ENCODE measurements around the gene WDR1. TPM values are rescaled to one million over a fixed set of nuclear protein-coding genes. Genes with fewer than 3 reads are reported as not detected.

The WDR1 gene
- total and polyA plus RNA-seq, 2 donors (not counting 3 experiments of a cell fraction or from before 2014, with no cell fraction given) = 590 to 660 TPM

GRCh38 chr4:10077483-10078335, 38.9 kb downstream of the WDR1 start:
- Histone ChIP-seq H4K20me1 (replicated peaks; ENCODE audit: control insufficient read depth, extremely low read depth, insufficient read depth, low read length) (no peaks in the 10 kb centered on the region), H3K4me1 (ENCODE audit: control insufficient read depth, extremely low read depth, insufficient read depth, low read length) (peaks cover 29% of the 10 kb centered on the region), H3K9ac (replicated peaks; ENCODE audit: extremely low read depth, insufficient read depth, low read length) (no peak overlapping the region), H3K27me3 (ENCODE audit: control insufficient read depth in 2 of 2, insufficient read depth in 2 of 2, low read length in 2 of 2) (no peaks in the 10 kb centered on the region), H3K27ac (ENCODE audit: insufficient read depth, low read depth, low read length) (peak overlapping the region; percentile 10), H3K9me3 (replicated peaks; ENCODE audit: control insufficient read depth, insufficient read depth, low read length) (no peaks in the 10 kb centered on the region), H3K79me2 (ENCODE audit: control insufficient read depth, insufficient read depth, low read length) (peaks cover 24% of the 10 kb centered on the region), H3K4me2 (ENCODE audit: insufficient read depth, low read length) (no peak overlapping the region), H3K36me3 (ENCODE audit: control insufficient read depth in 2 of 2, extremely low read depth in 1 of 2, insufficient read depth in 2 of 2, low read length in 2 of 2) (peaks cover 55 to 78% of the 10 kb centered on the region in 2 experiments), H3K9me1 (replicated peaks; ENCODE audit: control insufficient read depth, extremely low read depth, insufficient read depth, low read length) (no peaks in the 10 kb centered on the region), H2AFZ (ENCODE audit: low read depth, low read length) (no peak overlapping the region), H3K4me3 (replicated peaks in 1 of 3; ENCODE audit: insufficient read depth in 1 of 3, low read depth in 1 of 3, low read length in 3 of 3) (no peak overlapping the region)
- ChIA-PET CTCF (interaction anchor here (0.9 to 1.7 kb wide), 8 partner anchors 10 to 80 kb away, joined by 3 to 10 read pairs (median 3); partner anchors contain the start of gene WDR1), POLR2A (interaction anchor here (1.7 kb wide), 1 partner anchor 39 kb away, joined by 17 read pairs; the partner anchor contains the start of gene WDR1)
- intact Hi-C loops (cut with micrococcal nuclease) = loop anchor here (5.0 kb wide), 1 partner anchor 40 kb away; the partner anchor contains the start of gene WDR1
- no TSS peak for BruUV-seq (replicated peaks)
- dilution Hi-C loops (cut with MboI; ENCODE audit: extremely low pct_ligation_motif_present, low sequenced_read_pairs) = no loop called here
- peak; percentile 40 for DNase-seq (ENCODE audit: low read depth, low spot score)
- peak; percentile 22 for TF ChIP-seq GATA2 (IDR thresholded peaks at IDR 0.05; ENCODE audit: insufficient read depth, insufficient read length, low read depth, low read length)
- TF ChIP-seq JUN (IDR thresholded peaks at IDR 0.05; ENCODE audit: borderline replicate concordance, insufficient read depth, insufficient read length, low read depth) = no peak
- TF ChIP-seq POLR2AphosphoS5 (IDR thresholded peaks at IDR 0.05; ENCODE audit: insufficient read depth, low read depth, low read length) = peak; percentile 52
- peak; percentile 87 for FAIRE-seq

- ChIA-PET POLR2A (interaction anchor here (1.5 to 1.7 kb wide), 2 partner anchors 40 kb away, joined by 5 to 17 read pairs; partner anchors contain the start of gene WDR1), CTCF (interaction anchor here (1.6 kb wide), 1 partner anchor 17 kb away, joined by 3 read pairs; no protein-coding TSS in a partner anchor)
- Histone ChIP-seq H3K4me1 (ENCODE audit: control insufficient read depth, extremely low read depth, insufficient read depth, low read length) (peaks cover 29% of the 10 kb centered on the region), H3K9ac (replicated peaks; ENCODE audit: extremely low read depth, insufficient read depth, low read length) (no peak overlapping the region), H4K20me1 (replicated peaks; ENCODE audit: control insufficient read depth, extremely low read depth, insufficient read depth, low read length) (no peaks in the 10 kb centered on the region), H3K4me3 (replicated peaks in 1 of 3; ENCODE audit: insufficient read depth in 1 of 3, low read depth in 1 of 3, low read length in 3 of 3) (no peak overlapping the region), H3K4me2 (ENCODE audit: insufficient read depth, low read length) (no peak overlapping the region), H3K9me3 (replicated peaks; ENCODE audit: control insufficient read depth, insufficient read depth, low read length) (no peaks in the 10 kb centered on the region), H3K27me3 (ENCODE audit: control insufficient read depth in 2 of 2, insufficient read depth in 2 of 2, low read length in 2 of 2) (no peaks in the 10 kb centered on the region), H3K9me1 (replicated peaks; ENCODE audit: control insufficient read depth, extremely low read depth, insufficient read depth, low read length) (no peaks in the 10 kb centered on the region), H3K27ac (ENCODE audit: insufficient read depth, low read depth, low read length) (no peak overlapping the region), H3K79me2 (ENCODE audit: control insufficient read depth, insufficient read depth, low read length) (peaks cover 21% of the 10 kb centered on the region), H2AFZ (ENCODE audit: low read depth, low read length) (no peak overlapping the region), H3K36me3 (ENCODE audit: control insufficient read depth in 2 of 2, extremely low read depth in 1 of 2, insufficient read depth in 2 of 2, low read length in 2 of 2) (peaks cover 53 to 76% of the 10 kb centered on the region in 2 experiments)
- dilution Hi-C loops (cut with MboI; ENCODE audit: extremely low pct_ligation_motif_present, low sequenced_read_pairs) = no loop called here
- TF ChIP-seq EZH2 (IDR thresholded peaks at IDR 0.05; ENCODE audit: borderline replicate concordance, low read depth, low read length, severe bottlenecking) (no peak), GATA2 (IDR thresholded peaks at IDR 0.05; ENCODE audit: insufficient read depth, insufficient read length, low read depth, low read length) (no peak), MAX (IDR thresholded peaks at IDR 0.05; ENCODE audit: insufficient read depth, insufficient read length) (no peak), JUN (IDR thresholded peaks at IDR 0.05; ENCODE audit: borderline replicate concordance, insufficient read depth, insufficient read length, low read depth) (no peak), CTCF (IDR thresholded peaks at IDR 0.05; ENCODE audit: extremely low read depth in 1 of 2, insufficient read depth in 1 of 2, low read depth in 1 of 2, low read length in 2 of 2) (no peak), POLR2A (IDR thresholded peaks at IDR 0.05; ENCODE audit: low read depth, low read length) (no peak), MYC (IDR thresholded peaks at IDR 0.05; ENCODE audit: low read depth, low read length) (no peak), FOS (IDR thresholded peaks at IDR 0.05; ENCODE audit: borderline replicate concordance, insufficient read depth, low read length) (no peak), POLR2AphosphoS5 (IDR thresholded peaks at IDR 0.05; ENCODE audit: insufficient read depth, low read depth, low read length) (no peak)
- DNase-seq (ENCODE audit: low read depth, low spot score) = no peak
- no TSS peak for BruUV-seq (replicated peaks)
- intact Hi-C loops (cut with micrococcal nuclease) = loop anchor here (5.0 kb wide), 1 partner anchor 40 kb away; the partner anchor contains the start of gene WDR1
- peak; percentile 15 for FAIRE-seq
Observed at GRCh38 chr4:10077076-10077475, 39.5 kb downstream of the WDR1 start.
